Aorta (tissue), 5 donors: Measurements from ENCODE around the gene ESYT1. TPM values are rescaled to one million over a fixed set of nuclear protein-coding genes. Genes with fewer than 3 reads are reported as not detected.

ENCODE experiments used
- ATAC-seq: fragments of 200-7000 bp; cut with Tn5 transposase; one replicate; pipeline ENCODE4 v1.9.1; 2022; ENCODE audit warnings: moderate library complexity; ENCODE audit not compliant: low FRiP score
- DNase-seq, 2 donors: peaks; one replicate each; pipeline ENCODE4 v3.0.0-alpha.2; 2020
- H3K27ac ChIP-seq, 2 donors: one replicate each; pipeline ENCODE4 v1.5.1; 2013; ENCODE audit warnings: low read length in 2 of 2, mild to moderate bottlenecking in 2 of 2, moderate library complexity in 2 of 2, control low read depth in 1 of 2, inconsistent platforms in 1 of 2, low read depth in 1 of 2
- H3K27me3 ChIP-seq, 2 donors: one replicate each; pipeline ENCODE4 v1.6.1; 2013; ENCODE audit warnings: control low read depth in 1 of 2, low read length in 1 of 2, mild to moderate bottlenecking in 1 of 2, moderate library complexity in 1 of 2; ENCODE audit not compliant: insufficient read depth in 2 of 2, control insufficient read depth in 1 of 2
- H3K36me3 ChIP-seq, 2 donors: one replicate each; pipeline ENCODE4 v1.6.1; 2013; ENCODE audit warnings: control low read depth in 1 of 2, low read length in 1 of 2, mild to moderate bottlenecking in 1 of 2; ENCODE audit not compliant: insufficient read depth in 2 of 2, control insufficient read depth in 1 of 2
- H3K4me1 ChIP-seq, 2 donors: one replicate each; pipeline ENCODE4 v1.6.1; 2013; ENCODE audit warnings: low read length in 2 of 2, control low read depth in 1 of 2, mild to moderate bottlenecking in 1 of 2, moderate library complexity in 1 of 2; ENCODE audit not compliant: insufficient read depth in 2 of 2, control insufficient read depth in 1 of 2
- H3K4me3 ChIP-seq, 2 donors: one replicate each; pipeline ENCODE4 v1.5.1; 2013; ENCODE audit warnings: low read length in 2 of 2, control low read depth in 1 of 2, mild to moderate bottlenecking in 1 of 2
- H3K9me3 ChIP-seq: one replicate; pipeline ENCODE4 v1.6.1; 2013; ENCODE audit warnings: mild to moderate bottlenecking, low read length; ENCODE audit not compliant: control insufficient read depth
- WGBS, 2 donors: extraction: QIAGEN DNeasy Blood & Tissue Kit; methylation state at CpG; one replicate each; pipeline ENCODE4 v1.1.7; 2013; 5-methylcytosine and 5-hydroxymethylcytosine counted together
- intact Hi-C, 2 donors: fragments of 100-400 bp; cut with DNase I; formaldehyde crosslinking; loops; one replicate each; pipeline versions ENCODE4 v1.14.2 to v1.15.0; 2022
- polyA plus RNA-seq, 2 donors: library from polyadenylated mRNA; stranded (reverse); fragments of 200-250 nt; gene quantifications; one replicate each; pipeline ENCODE4 v1.2.3, GENCODE V29; 2013
- total RNA-seq, 2 donors: library from RNA; stranded (reverse); fragmentation: NEBNext Ultra II Directional; extraction: Animal tissue kit (Norgen Biotek cat#: 25700); gene quantifications; one replicate each; pipeline ENCODE4 v1.2.1, GENCODE V29; 2021
- donor health status: healthy with polysubstance abuse.
- donor health status: Bipolar disorder and iron deficiency.
- donor health status: DM: no; HTN: no; CAD: no.
- donor health status: DM: no; HTN: no; CAD: no.
- donor health status: DM: yes; HTN: yes; CAD: no.

ESYT1 gene
- total and polyA plus RNA-seq, 4 donors = 27.0 to 106 (median 78.8) TPM

DNA sequence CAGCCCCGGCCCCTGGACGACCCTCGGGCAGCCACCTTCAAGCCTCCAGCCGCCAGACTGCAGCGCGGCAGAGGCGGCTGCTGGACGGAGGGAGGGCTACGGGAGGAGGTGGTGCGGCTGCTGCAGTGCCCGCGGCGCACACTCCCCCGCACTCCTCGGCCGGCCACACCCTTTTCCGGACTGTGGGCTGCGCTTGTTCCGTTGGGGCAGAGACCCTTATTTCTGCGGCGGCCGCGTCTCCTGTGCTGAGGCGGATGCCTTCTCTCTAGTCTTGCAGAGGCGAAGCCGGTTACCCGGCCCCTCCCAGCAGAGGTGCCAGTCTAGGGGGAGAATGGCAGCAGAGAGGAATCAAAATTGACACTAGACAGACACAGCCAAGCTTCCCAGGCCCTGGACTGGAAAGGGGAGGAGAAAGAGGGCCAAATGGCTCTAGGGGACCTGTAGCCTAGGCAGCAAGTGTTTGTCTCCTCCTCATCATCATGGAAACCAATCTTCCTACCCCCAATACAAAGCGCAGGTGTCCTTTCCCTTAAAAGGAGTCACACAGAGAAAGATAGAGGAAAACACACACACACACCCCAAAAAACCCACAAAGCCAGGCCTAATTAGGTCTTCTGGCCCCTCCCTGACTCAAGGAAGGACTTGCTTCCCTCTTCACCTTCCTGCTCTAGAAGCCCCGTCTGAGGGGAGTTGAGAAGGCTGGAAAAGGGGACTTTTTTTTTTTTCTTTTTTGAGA lies 1.3 kb downstream of the ESYT1 start:
- WGBS, 2 donors = 1% methylated on average over 29 of the region's 29 CpGs
- Histone ChIP-seq H3K36me3 (peaks cover 3 to 13% of the 10 kb centered on the region in 2 donors), H3K27ac (peak overlapping the region in 1 of 2 donors; percentile 61), H3K9me3 (no peaks in the 10 kb centered on the region), H3K27me3 (no peaks in the 10 kb centered on the region), H3K4me3 (peak overlapping the region; percentile 50 to 67), H3K4me1 (peaks cover 0 to 5% of the 10 kb centered on the region in 2 donors)
- ATAC-seq (peak; percentile 58), DNase-seq (peak; percentile 82 to 92)
- intact Hi-C loops = loop anchor here in 1 of 2 donors (2.0 kb wide), 1 partner anchor 21 kb away; no protein-coding TSS in a partner anchor

DNA sequence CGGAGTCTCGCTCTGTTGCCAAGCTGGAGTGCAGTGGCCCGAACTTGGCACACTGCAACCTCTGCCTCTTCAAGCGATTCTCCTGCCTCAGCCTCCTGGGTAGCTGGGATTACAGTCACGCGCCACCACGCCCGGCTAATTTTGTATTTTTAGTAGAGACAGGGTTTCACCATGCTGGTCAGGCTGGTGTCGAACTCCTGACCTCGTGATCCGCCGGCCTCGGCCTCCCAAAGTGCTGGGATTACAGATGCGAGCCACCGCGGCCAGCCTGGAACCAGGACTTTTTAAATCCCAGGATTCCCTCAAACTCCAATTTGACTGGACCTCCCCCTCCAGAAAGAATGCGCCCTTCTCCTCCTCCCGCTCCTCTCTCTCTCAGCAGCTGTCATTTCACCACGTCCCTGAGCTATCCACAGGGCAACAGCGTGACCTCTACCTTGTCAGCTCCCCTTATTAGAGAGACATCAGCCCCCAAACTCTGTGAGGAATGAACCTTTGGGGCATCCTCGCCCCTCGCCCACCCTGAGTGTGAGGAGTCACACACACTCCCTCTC lies 2.0 kb downstream of the ESYT1 start:
- ATAC-seq = no peak
- Histone ChIP-seq H3K36me3 (peaks cover 3 to 13% of the 10 kb centered on the region in 2 donors), H3K27me3 (no peaks in the 10 kb centered on the region), H3K4me1 (peaks cover 0 to 5% of the 10 kb centered on the region in 2 donors), H3K27ac (peak overlapping the region in 1 of 2 donors; percentile 37), H3K4me3 (peak overlapping the region in 1 of 2 donors; percentile 67), H3K9me3 (no peaks in the 10 kb centered on the region)
- 49 to 53% methylated on average over 22 of the region's 22 CpGs for WGBS, 2 donors
- intact Hi-C loops = loop anchor here in 1 of 2 donors (2.0 kb wide), 1 partner anchor 21 kb away; no protein-coding TSS in a partner anchor
- no peak for DNase-seq

DNA sequence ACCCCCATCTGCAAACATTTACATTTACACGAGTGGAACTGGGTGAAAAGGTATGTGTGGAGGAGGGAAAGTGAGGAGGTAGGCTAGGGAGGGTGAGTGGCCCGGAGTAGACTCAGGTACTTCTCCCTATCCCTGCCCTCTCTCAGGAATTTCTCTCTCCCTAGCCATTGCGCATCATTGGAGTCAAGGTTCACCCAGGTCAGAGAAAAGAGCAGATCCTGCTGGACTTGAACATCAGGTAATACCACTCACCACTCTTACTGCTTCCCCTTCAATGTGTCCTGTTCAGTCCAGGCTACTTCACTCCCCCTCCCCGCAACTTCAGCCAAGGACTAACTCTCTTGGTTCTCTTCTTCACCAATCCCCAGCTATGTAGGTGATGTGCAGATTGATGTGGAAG lies 2.8 kb downstream of the ESYT1 start:
- no peaks in the 10 kb centered on the region for H3K27me3 ChIP-seq
- H3K36me3 ChIP-seq = peaks cover 3 to 13% of the 10 kb centered on the region in 2 donors
- no peak overlapping the region for H3K4me3 ChIP-seq
- ATAC-seq (no peak), DNase-seq (no peak)
- intact Hi-C loops = no loop called here
- peaks cover 0 to 5% of the 10 kb centered on the region in 2 donors for H3K4me1 ChIP-seq
- H3K9me3 ChIP-seq = no peaks in the 10 kb centered on the region
- WGBS, 2 donors = 85 to 87% methylated on average over 4 of the region's 4 CpGs
- no peak overlapping the region for H3K27ac ChIP-seq

DNA sequence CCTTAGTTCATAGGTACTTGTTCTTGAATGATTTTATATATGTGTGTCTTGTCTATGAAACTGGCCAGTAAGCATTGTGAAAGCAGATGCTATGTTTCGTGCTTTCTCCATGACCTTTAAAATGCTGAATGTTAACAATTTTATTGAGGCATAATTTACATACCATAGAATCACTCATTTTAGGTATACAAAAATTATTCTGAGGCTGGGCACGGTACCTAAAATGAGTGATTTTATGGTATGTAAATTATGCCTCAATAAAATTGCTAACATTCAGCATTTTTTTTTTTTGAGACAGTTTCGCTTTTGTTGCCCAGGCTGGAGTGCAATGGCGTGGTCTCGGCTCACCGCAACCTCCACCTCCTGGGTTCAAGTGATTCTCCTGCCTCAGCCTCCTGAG lies 6.8 kb downstream of the ESYT1 start:
- peaks cover 9 to 18% of the 10 kb centered on the region in 2 donors for H3K36me3 ChIP-seq
- no peaks in the 10 kb centered on the region for H3K9me3 ChIP-seq
- no peak overlapping the region for H3K27ac ChIP-seq
- H3K4me3 ChIP-seq = no peak overlapping the region
- intact Hi-C loops = no loop called here
- H3K27me3 ChIP-seq = no peaks in the 10 kb centered on the region
- no peaks in the 10 kb centered on the region for H3K4me1 ChIP-seq
- 96 to 100% methylated on average over 6 of the region's 6 CpGs for WGBS, 2 donors
- ATAC-seq (no peak), DNase-seq (no peak)

DNA sequence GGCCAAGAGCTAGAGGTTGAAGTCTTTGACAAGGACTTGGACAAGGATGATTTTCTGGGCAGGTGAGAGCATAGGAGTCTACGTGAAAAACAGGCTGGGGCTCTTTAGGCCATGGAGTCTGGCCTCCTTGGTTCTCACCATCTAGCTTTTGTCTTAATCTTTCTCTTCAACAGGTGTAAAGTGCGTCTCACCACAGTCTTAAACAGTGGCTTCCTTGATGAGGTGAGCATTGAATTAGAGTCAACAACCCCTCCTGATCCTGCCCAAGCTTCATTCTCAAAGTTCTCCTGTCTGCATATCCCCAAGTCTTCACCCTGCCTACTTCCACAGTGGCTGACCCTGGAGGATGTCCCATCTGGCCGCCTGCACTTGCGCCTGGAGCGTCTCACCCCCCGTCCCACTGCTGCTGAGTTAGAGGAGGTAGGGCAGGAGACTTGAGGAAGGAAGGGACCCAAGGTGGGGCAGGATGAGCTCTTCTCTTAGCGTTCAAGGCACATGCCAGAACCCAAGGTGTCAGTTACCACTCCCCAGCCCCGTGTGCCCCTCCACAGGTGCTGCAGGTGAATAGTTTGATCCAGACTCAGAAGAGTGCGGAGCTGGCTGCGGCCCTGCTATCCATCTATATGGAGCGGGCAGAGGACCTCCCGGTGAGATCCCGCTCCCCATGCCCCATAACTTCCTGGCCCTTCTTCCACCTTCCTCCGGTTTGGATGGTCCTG lies 9.9 kb downstream of the ESYT1 start:
- intact Hi-C loops = no loop called here
- DNase-seq = peak; percentile 27 to 55
- 95 to 96% methylated on average over 14 of the region's 14 CpGs for WGBS, 2 donors
- no peaks in the 10 kb centered on the region for H3K9me3 ChIP-seq
- H3K27me3 ChIP-seq = no peaks in the 10 kb centered on the region
- peaks cover 6 to 17% of the 10 kb centered on the region in 2 donors for H3K36me3 ChIP-seq
- no peak overlapping the region for H3K4me3 ChIP-seq
- H3K27ac ChIP-seq = no peak overlapping the region
- no peaks in the 10 kb centered on the region for H3K4me1 ChIP-seq
- ATAC-seq = no peak

DNA sequence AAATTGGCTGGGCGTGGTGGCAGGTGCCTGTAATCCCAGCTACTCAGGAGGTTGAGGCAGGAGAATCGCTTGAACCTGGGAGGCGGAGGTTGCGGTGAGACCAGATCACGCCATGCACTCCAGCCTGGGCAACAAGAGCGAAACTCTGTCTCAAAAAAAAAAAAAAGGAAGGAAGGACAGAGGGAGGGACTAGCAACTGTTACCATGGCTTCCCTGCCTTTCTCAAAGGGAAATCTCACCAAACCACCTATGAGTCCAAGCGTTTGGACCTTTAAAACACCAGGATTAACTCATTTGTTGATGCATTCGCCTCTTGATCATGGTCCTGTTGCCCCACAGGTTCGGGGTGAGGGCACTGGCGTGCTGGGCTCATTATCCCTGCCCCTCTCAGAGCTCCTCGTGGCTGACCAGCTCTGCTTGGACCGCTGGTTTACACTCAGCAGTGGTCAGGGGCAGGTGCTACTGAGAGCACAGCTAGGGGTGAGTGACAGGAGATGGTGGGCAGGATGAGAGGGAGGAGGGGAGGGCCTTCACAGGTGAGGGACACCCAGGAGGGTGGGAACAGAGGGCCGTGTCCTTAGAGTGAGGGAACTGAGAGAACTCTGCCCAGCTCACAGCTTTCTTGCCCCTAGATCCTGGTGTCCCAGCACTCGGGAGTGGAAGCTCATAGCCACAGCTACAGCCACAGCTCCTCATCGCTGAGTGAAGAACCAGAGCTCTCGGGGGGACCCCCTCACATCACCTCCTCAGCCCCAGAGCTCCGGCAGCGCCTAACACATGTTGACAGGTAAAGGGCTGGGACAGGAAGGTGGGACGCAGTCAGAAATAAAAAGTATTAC lies 14.1 kb downstream of the ESYT1 start:
- 88 to 93% methylated on average over 19 of the region's 19 CpGs for WGBS, 2 donors
- DNase-seq (no peak), ATAC-seq (no peak)
- Histone ChIP-seq H3K27ac (no peak overlapping the region), H3K4me3 (no peak overlapping the region), H3K9me3 (no peaks in the 10 kb centered on the region), H3K4me1 (no peaks in the 10 kb centered on the region), H3K27me3 (no peaks in the 10 kb centered on the region), H3K36me3 (peaks cover 6 to 17% of the 10 kb centered on the region in 2 donors)
- intact Hi-C loops = no loop called here

DNA sequence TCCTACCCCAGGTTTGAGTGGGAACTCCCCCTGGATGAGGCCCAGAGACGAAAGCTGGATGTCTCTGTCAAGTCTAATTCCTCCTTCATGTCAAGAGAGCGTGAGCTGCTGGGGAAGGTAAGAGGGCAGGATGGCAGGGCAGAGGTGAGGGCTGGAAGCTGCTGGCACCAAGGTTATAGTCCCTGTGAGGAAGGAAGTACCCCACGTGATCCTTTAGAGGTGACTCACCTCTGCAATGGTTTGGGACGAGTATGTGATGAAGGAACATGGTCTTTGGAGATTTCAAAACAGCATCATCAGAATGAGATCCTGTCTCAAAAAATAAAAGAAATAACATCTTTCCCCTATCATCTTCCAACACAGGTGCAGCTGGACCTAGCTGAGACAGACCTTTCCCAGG lies 15.2 kb downstream of the ESYT1 start:
- Histone ChIP-seq H3K4me3 (no peak overlapping the region), H3K36me3 (peaks cover 2 to 14% of the 10 kb centered on the region in 2 donors), H3K4me1 (no peaks in the 10 kb centered on the region), H3K9me3 (no peaks in the 10 kb centered on the region), H3K27ac (no peak overlapping the region), H3K27me3 (no peaks in the 10 kb centered on the region)
- no peak for ATAC-seq
- 78 to 79% methylated on average over 4 of the region's 4 CpGs for WGBS, 2 donors
- intact Hi-C loops = no loop called here
- DNase-seq = no peak

DNA sequence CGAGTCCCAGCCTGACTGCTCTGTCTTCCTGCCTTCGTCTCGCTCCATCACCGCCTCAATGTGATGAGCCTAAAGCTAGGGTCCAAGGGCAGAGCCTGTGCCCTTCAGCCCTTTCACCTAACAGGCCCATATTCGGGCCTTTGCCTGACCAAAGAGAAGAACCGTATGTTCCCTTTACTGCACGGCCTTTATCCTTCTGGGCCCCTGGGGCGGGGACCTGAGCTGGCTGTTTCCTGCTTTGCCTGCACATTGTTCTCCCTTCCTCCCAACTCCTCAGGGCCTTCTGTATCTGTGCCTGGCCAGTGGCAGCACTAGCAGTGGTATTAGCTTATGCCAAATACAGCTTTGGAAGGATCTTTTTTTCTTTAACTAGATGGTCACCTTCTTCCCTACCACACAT lies 15.8 kb downstream of the ESYT1 start:
- Histone ChIP-seq H3K27me3 (no peaks in the 10 kb centered on the region), H3K4me1 (no peaks in the 10 kb centered on the region), H3K9me3 (no peaks in the 10 kb centered on the region), H3K27ac (no peak overlapping the region), H3K4me3 (no peak overlapping the region), H3K36me3 (peaks cover 0 to 14% of the 10 kb centered on the region in 2 donors)
- intact Hi-C loops = no loop called here
- ATAC-seq (peak; percentile 6), DNase-seq (no peak)
- WGBS, 2 donors = 86% methylated on average over 8 of the region's 8 CpGs
